ENCODE measurements around the gene SMIM13.

The SMIM13 gene

GRCh38 chr6:11093626-11094410 lies at the start of gene SMIM13:
Gene SMIM13 (plus strand): TSS chr6:11093834. CDS start chr6:11094314, 480 bp downstream.
- TF ChIP-seq CTCF (IDR thresholded peaks at IDR 0.05), result peak; percentile 51 to 64
- no peaks in the 10 kb centered on the region for H3K36me3 ChIP-seq
- H3K9me3 ChIP-seq, result no peaks in the 10 kb centered on the region
- intact Hi-C loops (cut with DNase I; ENCODE audit: low total_unique reads), result no loop called here
- H3K4me1 ChIP-seq, result peaks cover 0 to 17% (median 7%) of the 10 kb centered on the region in 4 donors
- DNase-seq, result peak; percentile 98 to 99
- peak within 1 kb of the TSS; percentile 83 to 99 for H3K4me3 ChIP-seq
- H3K27me3 ChIP-seq, result no peaks in the 10 kb centered on the region
- peak within 1 kb of the TSS; percentile 97 to 99 for H3K27ac ChIP-seq

DNA sequence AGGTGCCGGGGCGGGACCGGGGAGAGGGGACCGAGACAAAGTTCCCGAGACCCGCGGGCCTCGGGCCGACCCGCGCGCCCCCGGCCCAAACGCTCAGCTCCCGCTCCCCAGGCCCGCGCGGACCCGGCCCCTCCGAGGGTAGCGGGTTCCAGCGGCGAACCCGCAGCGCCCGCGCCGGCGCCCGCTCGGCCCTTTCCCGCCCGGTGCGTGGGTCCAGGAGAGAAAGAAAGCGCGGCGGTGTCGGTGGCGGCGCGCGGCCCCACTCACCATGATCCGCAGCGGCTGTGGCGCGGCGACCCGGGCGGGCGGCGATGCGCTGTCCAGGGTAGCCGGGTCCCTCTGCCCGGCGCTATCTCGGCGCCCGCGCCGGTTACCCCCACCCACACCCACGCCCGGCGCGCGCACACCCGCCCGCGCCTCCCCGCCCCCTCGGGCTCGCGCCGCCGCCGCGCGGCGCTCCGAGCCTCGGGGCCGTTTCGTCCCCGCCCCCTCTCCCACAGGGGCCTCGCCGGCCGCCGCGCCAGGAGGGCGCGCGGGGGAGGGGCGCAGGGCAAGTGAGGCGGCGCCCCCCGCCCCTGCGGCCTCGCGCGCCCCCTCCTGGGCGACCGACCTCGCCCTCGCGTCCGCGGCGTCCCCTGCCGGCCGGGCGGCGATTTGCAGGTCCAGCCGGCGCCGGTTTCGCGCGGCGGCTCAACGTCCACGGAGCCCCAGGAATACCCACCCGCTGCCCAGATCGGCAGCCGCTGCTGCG lies 49.5 kb upstream of the SMIM13 start, which contains the start of gene ELOVL2:
ELOVL2 (minus strand) TSS at position 345 of the 751 bp plus-strand sequence; CDS start at position 270, 75 bp downstream.
- no peak for DNase-seq
- peaks cover 0 to 14% (median 13%) of the 10 kb centered on the region in 4 donors for H3K4me1 ChIP-seq
- no peak within 1 kb of the TSS for H3K27ac ChIP-seq
- H3K27me3 ChIP-seq, result peaks cover 0 to 67% of the 10 kb centered on the region in 2 donors
- peak within 1 kb of the TSS; percentile 39 to 60 for H3K4me3 ChIP-seq
- peak in 1 of 2 experiments; percentile 21 for TF ChIP-seq CTCF (IDR thresholded peaks at IDR 0.05)
- H3K36me3 ChIP-seq, result no peaks in the 10 kb centered on the region
- peaks cover 0 to 4% (median 0%) of the 10 kb centered on the region in 3 donors for H3K9me3 ChIP-seq
- intact Hi-C loops (cut with DNase I; ENCODE audit: low total_unique reads), result no loop called here

DNA sequence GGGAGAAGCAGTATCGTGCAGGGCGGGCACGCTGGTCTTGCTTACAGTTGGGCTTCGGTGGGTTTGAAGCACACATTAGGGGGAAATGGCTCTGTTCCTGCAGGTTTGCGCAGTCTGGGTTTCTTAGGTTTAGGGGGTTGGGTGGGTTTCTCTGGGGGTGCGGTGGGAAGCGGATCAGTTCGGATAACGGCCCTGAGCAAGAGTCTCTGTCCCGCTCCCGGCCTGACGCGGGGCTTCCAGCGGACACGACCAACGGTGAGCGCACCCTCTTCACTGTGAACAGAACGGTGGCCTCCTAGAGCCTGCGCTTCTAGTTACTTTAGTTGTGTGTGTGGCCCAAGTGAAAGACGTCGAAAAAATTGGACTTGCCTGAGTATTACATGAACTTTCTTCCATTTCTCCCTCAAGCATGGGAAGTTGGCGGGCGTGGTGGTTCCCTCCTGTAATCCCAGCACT lies 48.9 kb upstream of the SMIM13 start:
- DNase-seq, result no peak
- peaks cover 0 to 73% of the 10 kb centered on the region in 2 donors for H3K27me3 ChIP-seq
- peaks cover 0 to 14% (median 13%) of the 10 kb centered on the region in 4 donors for H3K4me1 ChIP-seq
- intact Hi-C loops (cut with DNase I; ENCODE audit: low total_unique reads), result no loop called here
- no peak overlapping the region for H3K27ac ChIP-seq
- H3K9me3 ChIP-seq, result peaks cover 0 to 4% (median 0%) of the 10 kb centered on the region in 3 donors
- H3K36me3 ChIP-seq, result no peaks in the 10 kb centered on the region
- TF ChIP-seq CTCF (IDR thresholded peaks at IDR 0.05), result no peak
- H3K4me3 ChIP-seq, result peak overlapping the region; percentile 39 to 60

DNA sequence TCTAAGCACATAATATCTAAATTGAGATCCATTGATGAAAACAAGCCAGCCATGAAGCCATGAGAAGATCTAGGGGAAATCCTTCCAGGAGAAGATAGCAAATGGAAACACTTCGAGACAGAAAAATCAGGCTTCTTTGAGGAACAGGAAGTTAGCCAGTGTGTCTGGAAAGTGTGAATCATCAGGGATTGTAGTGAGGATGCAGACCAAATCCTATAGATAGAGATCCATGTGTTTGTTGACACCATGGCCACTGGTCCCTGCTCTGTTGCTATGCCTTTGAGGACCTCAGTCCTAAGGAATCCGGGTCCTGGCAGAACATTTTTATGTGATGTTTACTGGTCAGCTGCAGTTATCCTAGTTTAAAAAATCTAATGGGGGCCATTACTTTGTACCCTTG lies 42.9 kb upstream of the SMIM13 start:
- Histone ChIP-seq H3K27ac (no peak overlapping the region), H3K27me3 (peaks cover 0 to 46% of the 10 kb centered on the region in 2 donors), H3K36me3 (no peaks in the 10 kb centered on the region), H3K4me3 (no peak overlapping the region), H3K4me1 (no peaks in the 10 kb centered on the region), H3K9me3 (no peaks in the 10 kb centered on the region)
- intact Hi-C loops (cut with DNase I; ENCODE audit: low total_unique reads), result no loop called here
- TF ChIP-seq CTCF (IDR thresholded peaks at IDR 0.05), result no peak
- DNase-seq, result no peak

GRCh38 chr6:11053307-11053706 lies 40.3 kb upstream of the SMIM13 start:
- Histone ChIP-seq H3K9me3 (no peaks in the 10 kb centered on the region), H3K27me3 (peaks cover 0 to 24% of the 10 kb centered on the region in 2 donors), H3K4me1 (no peaks in the 10 kb centered on the region), H3K27ac (no peak overlapping the region), H3K4me3 (no peak overlapping the region), H3K36me3 (no peaks in the 10 kb centered on the region)
- TF ChIP-seq CTCF (IDR thresholded peaks at IDR 0.05), result no peak
- intact Hi-C loops (cut with DNase I; ENCODE audit: low total_unique reads), result no loop called here
- no peak for DNase-seq

All from tibial artery (tissue), 4 donors.